WTC11 (cell line): ENCODE results near the gene KDM4B.

ENCODE experiments used
- ZBTB21 ChIP-seq: sonication (generic); formaldehyde crosslinking; IDR thresholded peaks from 2 replicates; pipeline ENCODE4 v1.8.1; 2023; ENCODE audit warnings: mild to moderate bottlenecking, missing genetic modification reagents, borderline replicate concordance
- ZNF416 ChIP-seq: fragments of 250-450 bp; sonication (Bioruptor Pico); IDR thresholded peaks from 2 replicates; pipeline ENCODE4 v1.9.0; 2021; ENCODE audit warnings: mild to moderate bottlenecking, inconsistent platforms
- TF ChIP-seq, protein P1 (sequence below): fragments of 200-600 bp; IDR thresholded peaks from 2 replicates; pipeline ENCODE4 v1.8.0; 2022; ENCODE audit warnings: antibody characterized with exemption
- TF ChIP-seq, protein P2 (sequence below): sonication (generic); formaldehyde crosslinking; conservative IDR thresholded peaks from 2 replicates; pipeline ENCODE4 v1.8.1; 2023; ENCODE audit warnings: mild to moderate bottlenecking, low read depth, missing genetic modification reagents, moderate library complexity
- TF ChIP-seq, protein P3 (sequence below): sonication (generic); formaldehyde crosslinking; IDR thresholded peaks from 2 replicates; pipeline ENCODE4 v1.8.0; 2022; ENCODE audit warnings: mild to moderate bottlenecking, missing genetic modification reagents

DNA sequence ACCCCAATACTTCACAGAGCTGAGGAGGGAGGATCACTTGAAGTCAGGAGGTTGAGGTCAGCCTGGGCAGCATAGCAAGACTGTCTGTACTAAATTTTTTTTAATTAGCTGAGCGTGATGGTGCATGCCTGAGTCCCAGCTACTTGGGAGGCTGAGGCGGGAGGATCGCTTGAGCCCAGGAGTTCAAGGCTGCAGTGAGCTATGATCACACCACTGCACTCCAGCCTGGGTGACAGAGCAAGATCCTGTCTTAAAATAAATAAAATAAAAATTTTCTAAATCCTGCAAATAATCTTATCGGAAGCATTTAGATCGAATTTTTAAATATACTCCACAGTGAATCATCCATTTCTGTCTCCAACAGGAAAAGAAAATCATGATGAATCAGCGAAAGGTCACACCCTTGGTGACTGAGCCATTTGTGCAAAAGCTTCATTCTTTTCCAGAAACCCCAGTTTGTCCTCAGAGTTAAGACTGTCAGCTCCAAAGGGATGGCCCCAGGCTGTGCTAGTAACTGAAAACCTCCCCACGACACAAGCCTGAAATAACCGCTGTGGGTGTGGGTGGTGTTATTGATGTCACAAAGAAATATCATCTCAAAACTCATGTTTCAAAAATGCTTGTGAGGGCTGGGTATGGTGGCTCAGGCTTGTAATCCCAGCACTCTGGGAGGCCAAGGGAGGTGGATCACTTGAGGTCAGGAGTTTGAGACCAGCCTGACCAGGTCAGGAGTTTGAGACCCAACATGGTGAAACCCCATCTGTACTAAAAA lies 204.1 kb downstream of the KDM4B start:
- TF ChIP-seq, protein P1, sequence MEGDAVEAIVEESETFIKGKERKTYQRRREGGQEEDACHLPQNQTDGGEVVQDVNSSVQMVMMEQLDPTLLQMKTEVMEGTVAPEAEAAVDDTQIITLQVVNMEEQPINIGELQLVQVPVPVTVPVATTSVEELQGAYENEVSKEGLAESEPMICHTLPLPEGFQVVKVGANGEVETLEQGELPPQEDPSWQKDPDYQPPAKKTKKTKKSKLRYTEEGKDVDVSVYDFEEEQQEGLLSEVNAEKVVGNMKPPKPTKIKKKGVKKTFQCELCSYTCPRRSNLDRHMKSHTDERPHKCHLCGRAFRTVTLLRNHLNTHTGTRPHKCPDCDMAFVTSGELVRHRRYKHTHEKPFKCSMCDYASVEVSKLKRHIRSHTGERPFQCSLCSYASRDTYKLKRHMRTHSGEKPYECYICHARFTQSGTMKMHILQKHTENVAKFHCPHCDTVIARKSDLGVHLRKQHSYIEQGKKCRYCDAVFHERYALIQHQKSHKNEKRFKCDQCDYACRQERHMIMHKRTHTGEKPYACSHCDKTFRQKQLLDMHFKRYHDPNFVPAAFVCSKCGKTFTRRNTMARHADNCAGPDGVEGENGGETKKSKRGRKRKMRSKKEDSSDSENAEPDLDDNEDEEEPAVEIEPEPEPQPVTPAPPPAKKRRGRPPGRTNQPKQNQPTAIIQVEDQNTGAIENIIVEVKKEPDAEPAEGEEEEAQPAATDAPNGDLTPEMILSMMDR, result no peak
- TF ChIP-seq, protein P2, sequence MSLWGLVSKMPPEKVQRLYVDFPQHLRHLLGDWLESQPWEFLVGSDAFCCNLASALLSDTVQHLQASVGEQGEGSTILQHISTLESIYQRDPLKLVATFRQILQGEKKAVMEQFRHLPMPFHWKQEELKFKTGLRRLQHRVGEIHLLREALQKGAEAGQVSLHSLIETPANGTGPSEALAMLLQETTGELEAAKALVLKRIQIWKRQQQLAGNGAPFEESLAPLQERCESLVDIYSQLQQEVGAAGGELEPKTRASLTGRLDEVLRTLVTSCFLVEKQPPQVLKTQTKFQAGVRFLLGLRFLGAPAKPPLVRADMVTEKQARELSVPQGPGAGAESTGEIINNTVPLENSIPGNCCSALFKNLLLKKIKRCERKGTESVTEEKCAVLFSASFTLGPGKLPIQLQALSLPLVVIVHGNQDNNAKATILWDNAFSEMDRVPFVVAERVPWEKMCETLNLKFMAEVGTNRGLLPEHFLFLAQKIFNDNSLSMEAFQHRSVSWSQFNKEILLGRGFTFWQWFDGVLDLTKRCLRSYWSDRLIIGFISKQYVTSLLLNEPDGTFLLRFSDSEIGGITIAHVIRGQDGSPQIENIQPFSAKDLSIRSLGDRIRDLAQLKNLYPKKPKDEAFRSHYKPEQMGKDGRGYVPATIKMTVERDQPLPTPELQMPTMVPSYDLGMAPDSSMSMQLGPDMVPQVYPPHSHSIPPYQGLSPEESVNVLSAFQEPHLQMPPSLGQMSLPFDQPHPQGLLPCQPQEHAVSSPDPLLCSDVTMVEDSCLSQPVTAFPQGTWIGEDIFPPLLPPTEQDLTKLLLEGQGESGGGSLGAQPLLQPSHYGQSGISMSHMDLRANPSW, result no peak
- TF ChIP-seq ZNF416 (CRISPR knock-in tag), result no peak
- TF ChIP-seq ZBTB21 (CRISPR knock-in tag), result no peak
- TF ChIP-seq, protein P3, sequence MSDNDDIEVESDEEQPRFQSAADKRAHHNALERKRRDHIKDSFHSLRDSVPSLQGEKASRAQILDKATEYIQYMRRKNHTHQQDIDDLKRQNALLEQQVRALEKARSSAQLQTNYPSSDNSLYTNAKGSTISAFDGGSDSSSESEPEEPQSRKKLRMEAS, result no peak
